Measurements from ENCODE around the gene MPP3. TPM values are rescaled to one million over a fixed set of nuclear protein-coding genes. Genes with fewer than 3 reads are reported as not detected.

MPP3 gene
- total and polyA plus RNA-seq, 2 of the 4 experiments (the other 2 are of a cell fraction), result 5.7 to 11.9 TPM

- no peak overlapping the region for H2BK15ac ChIP-seq (ENCODE audit: low read depth, low read length)
- H3K4me2 ChIP-seq (ENCODE audit: low read depth, low read length), result no peak overlapping the region
- dilution Hi-C loops (cut with HindIII; ENCODE audit: low sequenced_read_pairs, unreplicated experiment) (no loop called here), intact Hi-C loops (cut with micrococcal nuclease) (loop anchor here (1.0 to 5.0 kb wide), 3 partner anchors 64 to 290 kb away; partner anchors contain the start of gene PPY), in situ Hi-C loops (cut with MboI; ENCODE audit: low sequenced_read_pairs) (no loop called here)
- no peak overlapping the region for H2BK5ac ChIP-seq (ENCODE audit: low read depth, low read length, poor library complexity, severe bottlenecking)
- H3K27ac ChIP-seq (ENCODE audit: insufficient read depth, low read length), result no peak overlapping the region
- H2AK5ac ChIP-seq (ENCODE audit: low read depth, low read length), result no peak overlapping the region
- H3K79me1 ChIP-seq (ENCODE audit: low read depth in 1 of 2, low read length in 2 of 2), result no peaks in the 10 kb centered on the region
- WGBS, 2 experiments (ENCODE audit: extremely low coverage in 2 of 2, insufficient read length in 1 of 2), result 23% methylated on average over 5 of the region's 13 CpGs; no CpG with 5 or more reads in 1 of the 2 experiments
- peak overlapping the region; percentile 78 for H2AFZ ChIP-seq (replicated peaks; ENCODE audit: low read length, poor library complexity)
- peaks cover 10% of the 10 kb centered on the region for H3K27me3 ChIP-seq (ENCODE audit: control insufficient read depth, insufficient read depth, low read length)
- no peak overlapping the region for H3K18ac ChIP-seq (ENCODE audit: low read depth, low read length)
- H3K36me3 ChIP-seq (ENCODE audit: control insufficient read depth, insufficient read depth, low read length), result no peaks in the 10 kb centered on the region
- no peak overlapping the region for H4K8ac ChIP-seq (ENCODE audit: low read depth in 2 of 2, low read length in 2 of 2)
- no peak overlapping the region for H3K56ac ChIP-seq (ENCODE audit: extremely low read depth, insufficient read depth, low read length)
- ATAC-seq (ENCODE audit: low read depth), result peak; percentile 100
- peak overlapping the region; percentile 46 for H2AK9ac ChIP-seq (replicated peaks; ENCODE audit: low read depth, low read length, poor library complexity)
- no peak overlapping the region for H3K4ac ChIP-seq (ENCODE audit: low read depth, low read length)
- H3K9me3 ChIP-seq (ENCODE audit: control insufficient read depth, insufficient read depth, low read length), result no peaks in the 10 kb centered on the region
- no peaks in the 10 kb centered on the region for H3K9me1 ChIP-seq (ENCODE audit: insufficient read depth, low read length)
- no peak overlapping the region for H3K23ac ChIP-seq (ENCODE audit: low read depth, low read length)
- peaks cover 2% of the 10 kb centered on the region; the same call in 1 of the 2 replicates for H3K4me1 ChIP-seq (ENCODE audit: control insufficient read depth, insufficient read depth, low read length)
- H3K14ac ChIP-seq (replicated peaks; ENCODE audit: low read depth, low read length), result no peak overlapping the region
- no peak overlapping the region for H4K91ac ChIP-seq (ENCODE audit: insufficient read depth, low read depth, low read length)
- POLR2A ChIA-PET (ENCODE audit: unreplicated experiment), result no interaction called here
- H3K9ac ChIP-seq (ENCODE audit: low read depth, low read length), result no peak overlapping the region
- BruUV-seq (replicated peaks), result no TSS peak
- no peaks in the 10 kb centered on the region for H4K20me1 ChIP-seq (ENCODE audit: insufficient read depth, low read length)
- H2BK20ac ChIP-seq (ENCODE audit: low read depth, low read length), result no peak overlapping the region
- CTCF ChIA-PET, result interaction anchor here (0.9 to 2.1 kb wide), 5 partner anchors 11 to 28 kb away, joined by 3 to 8 read pairs (median 4); partner anchors contain the start of gene MPP2
- H3K4me3 ChIP-seq (ENCODE audit: insufficient read depth, low read depth, low read length), result no peak overlapping the region
- no peak overlapping the region for H2BK120ac ChIP-seq (ENCODE audit: low read depth, low read length)
- peak; percentile 89 for DNase-seq
- no peak overlapping the region for H4K5ac ChIP-seq (ENCODE audit: low read depth, low read length)
- TF ChIP-seq RCOR1 (IDR thresholded peaks at IDR 0.05; ENCODE audit: insufficient replicate concordance, low read length) (no peak), NFE2L2 (IDR thresholded peaks at IDR 0.05; ENCODE audit: low read depth, low read length) (no peak), SMC3 (IDR thresholded peaks at IDR 0.05; ENCODE audit: low read depth, low read length) (peak; percentile 78), MAZ (IDR thresholded peaks at IDR 0.05; ENCODE audit: borderline replicate concordance, low read depth, low read length) (peak; percentile 74; the same call in 1 of the 2 replicates), CHD1 (IDR thresholded peaks at IDR 0.05; ENCODE audit: low read depth, low read length) (no peak), RAD21 (IDR thresholded peaks at IDR 0.05; ENCODE audit: low read length) (peak; percentile 87), ELK1 (IDR thresholded peaks at IDR 0.05; ENCODE audit: borderline replicate concordance, low read depth, low read length) (no peak), CTCF (conservative IDR thresholded peaks at IDR 0.05; ENCODE audit: low read depth, low read length) (peak; percentile 95), CEBPB (IDR thresholded peaks at IDR 0.05; ENCODE audit: low read depth, low read length) (peak; percentile 64), POLR2A (IDR thresholded peaks at IDR 0.05; ENCODE audit: low read depth, low read length) (no peak), FOS (IDR thresholded peaks at IDR 0.05; ENCODE audit: low read depth, low read length) (0 out of 2 replicates have a peak, but pooled peaks have one; percentile 16), RFX5 (IDR thresholded peaks at IDR 0.05; ENCODE audit: low read depth, low read length) (no peak), MAFK (IDR thresholded peaks at IDR 0.05; ENCODE audit: low read depth, low read length) (peak; percentile 76), USF2 (IDR thresholded peaks at IDR 0.05; ENCODE audit: low read depth, low read length) (no peak)
These were observed 45.6 kb upstream of the MPP3 start for GRCh38 chr17:43878260-43879175.
